ENCODE measurements around the gene DNAH14. TPM values are rescaled to one million over a fixed set of nuclear protein-coding genes. Genes with fewer than 3 reads are reported as not detected.
A peak's percentile ranks its signal among the peaks of the same experiment; 100 is the strongest.

Gene DNAH14
- total and polyA plus RNA-seq, 2 donors (not counting 3 experiments of a cell fraction or from before 2014, with no cell fraction given), result 1.5 to 7.1 TPM

GRCh38 chr1:225422031-225422605 lies 492.6 kb downstream of the DNAH14 start:
- Histone ChIP-seq H3K4me2 (ENCODE audit: insufficient read depth, low read length) (peak overlapping the region; percentile 73), H4K20me1 (replicated peaks; ENCODE audit: control insufficient read depth, extremely low read depth, insufficient read depth, low read length) (peaks cover 4% of the 10 kb centered on the region), H3K79me2 (ENCODE audit: control insufficient read depth, insufficient read depth, low read length) (peaks cover 65% of the 10 kb centered on the region), H3K4me1 (ENCODE audit: control insufficient read depth, extremely low read depth, insufficient read depth, low read length) (peaks cover 47% of the 10 kb centered on the region), H3K4me3 (replicated peaks in 1 of 3; ENCODE audit: insufficient read depth in 1 of 3, low read depth in 1 of 3, low read length in 3 of 3) (peak overlapping the region in 1 of 3 experiments; percentile 9), H3K27me3 (ENCODE audit: control insufficient read depth in 2 of 2, insufficient read depth in 2 of 2, low read length in 2 of 2) (no peaks in the 10 kb centered on the region), H3K9ac (replicated peaks; ENCODE audit: extremely low read depth, insufficient read depth, low read length) (no peak overlapping the region), H3K9me1 (replicated peaks; ENCODE audit: control insufficient read depth, extremely low read depth, insufficient read depth, low read length) (no peaks in the 10 kb centered on the region), H3K9me3 (replicated peaks; ENCODE audit: control insufficient read depth, insufficient read depth, low read length) (no peaks in the 10 kb centered on the region), H2AFZ (ENCODE audit: low read depth, low read length) (peak overlapping the region; percentile 2), H3K27ac (ENCODE audit: insufficient read depth, low read depth, low read length) (peak overlapping the region; percentile 4), H3K36me3 (ENCODE audit: control insufficient read depth in 2 of 2, extremely low read depth in 1 of 2, insufficient read depth in 2 of 2, low read length in 2 of 2) (peaks cover 4 to 23% of the 10 kb centered on the region in 2 experiments)
- ChIA-PET CTCF (interaction anchor here (0.6 to 1.0 kb wide), 2 partner anchors 52 to 103 kb away, joined by 3 to 4 read pairs; no protein-coding TSS in a partner anchor), POLR2A (no interaction called here)
- TF ChIP-seq, protein P1, sequence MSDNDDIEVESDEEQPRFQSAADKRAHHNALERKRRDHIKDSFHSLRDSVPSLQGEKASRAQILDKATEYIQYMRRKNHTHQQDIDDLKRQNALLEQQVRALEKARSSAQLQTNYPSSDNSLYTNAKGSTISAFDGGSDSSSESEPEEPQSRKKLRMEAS (IDR thresholded peaks at IDR 0.05; ENCODE audit: insufficient read depth, insufficient read length), result no peak
- TF ChIP-seq FOS (IDR thresholded peaks at IDR 0.05; ENCODE audit: borderline replicate concordance, insufficient read depth, low read length) (no peak), EZH2 (IDR thresholded peaks at IDR 0.05; ENCODE audit: borderline replicate concordance, low read depth, low read length, severe bottlenecking) (no peak), JUN (IDR thresholded peaks at IDR 0.05; ENCODE audit: borderline replicate concordance, insufficient read depth, insufficient read length, low read depth) (no peak), POLR2AphosphoS5 (IDR thresholded peaks at IDR 0.05; ENCODE audit: insufficient read depth, low read depth, low read length) (no peak), CTCF (IDR thresholded peaks at IDR 0.05; ENCODE audit: extremely low read depth in 1 of 2, insufficient read depth in 1 of 2, low read depth in 1 of 2, low read length in 2 of 2) (no peak), MYC (IDR thresholded peaks at IDR 0.05; ENCODE audit: low read depth, low read length) (no peak), GATA2 (IDR thresholded peaks at IDR 0.05; ENCODE audit: insufficient read depth, insufficient read length, low read depth, low read length) (no peak)
- BruUV-seq (replicated peaks), result no TSS peak
- intact Hi-C loops (cut with micrococcal nuclease), result no loop called here
- FAIRE-seq (peak; percentile 58), DNase-seq (ENCODE audit: low read depth, low spot score) (peak; percentile 59)
- dilution Hi-C loops (cut with MboI; ENCODE audit: extremely low pct_ligation_motif_present, low sequenced_read_pairs), result no loop called here

Measured in endothelial cell of umbilical vein (primary cell).